Right lobe of liver (tissue), 4 donors: Measurements from ENCODE around the gene PGLYRP3.

Experiments
- CTCF ChIP-seq, 4 donors: fragments of 200-600 bp in 3 of 4; fragments of 450-650 bp in 1 of 4; IDR thresholded peaks; one replicate each; pipeline versions ENCODE4 v1.5.1 to v1.8.0; 2016 to 2022; ENCODE audit warnings: antibody characterized with exemption in 4 of 4, mild to moderate bottlenecking in 2 of 4
- POLR2A ChIP-seq: fragments of 450-650 bp; IDR thresholded peaks from one replicate; pipeline ENCODE4 v1.6.1; 2017; ENCODE audit warnings: antibody characterized with exemption, mild to moderate bottlenecking
- donor health status: DM: no; HTN: no; CAD: no.
- donor health status: DM: no; HTN: no; CAD: no.
- donor health status: DM: no; HTN: yes; CAD: no.

- TF ChIP-seq CTCF (IDR thresholded peaks at IDR 0.05) (no peak), POLR2A (no peak)
Measured at GRCh38 chr1:153261281-153262069, 51.3 kb downstream of the PGLYRP3 start.
